AG20443 (cell line): Measurements from ENCODE around the gene EXOSC3.
"Not testable (repeated sequence)": the region's sequence is repeated elsewhere in the genome, so short reads cannot be mapped to it uniquely, and the experiment has no call there.

Experiments
- DNase-seq: peaks from one replicate; pipeline ENCODE4 v3.0.0; 2012; ENCODE audit warnings: low spot score, mixed read lengths

Gene EXOSC3

GRCh38 chr9:37784616-37785483 lies at the start of gene EXOSC3:
TSS of gene EXOSC3 (minus strand) at chr9:37785064. CDS start at chr9:37785044, 20 bp downstream.
- DNase-seq, result peak; percentile 93

- DNase-seq, result no peak
Observed at GRCh38 chr9:37827483-37828165, 42.8 kb upstream of the EXOSC3 start.

GRCh38 chr9:37825174-37825573 lies 40.3 kb upstream of the EXOSC3 start:
- not testable (repeated sequence) for DNase-seq

GRCh38 chr9:37820142-37820541 lies 35.3 kb upstream of the EXOSC3 start:
- DNase-seq, result no peak

GRCh38 chr9:37818849-37819248 lies 34.0 kb upstream of the EXOSC3 start:
- DNase-seq, result no peak

GRCh38 chr9:37812773-37813379 lies 28.0 kb upstream of the EXOSC3 start:
- DNase-seq, result no peak

- DNase-seq, result no peak
Observed at GRCh38 chr9:37811906-37812476, 27.1 kb upstream of the EXOSC3 start.

GRCh38 chr9:37809676-37810075 lies 24.8 kb upstream of the EXOSC3 start:
- not testable (repeated sequence) for DNase-seq

- no peak for DNase-seq
Observed at GRCh38 chr9:37806271-37806670, 21.4 kb upstream of the EXOSC3 start.

GRCh38 chr9:37801959-37802711 lies 17.3 kb upstream of the EXOSC3 start:
- DNase-seq, result no peak

- peak; percentile 65 for DNase-seq
Observed at GRCh38 chr9:37801287-37801850, 16.5 kb upstream of the EXOSC3 start.

- DNase-seq, result peak; percentile 93
Observed at GRCh38 chr9:37800631-37801286, 15.9 kb upstream of the EXOSC3 start, which contains the start of gene DCAF10. TSS of gene DCAF10 (plus strand) at chr9:37800797. CDS start at chr9:37800867, 70 bp downstream.

GRCh38 chr9:37798677-37799076 lies 13.8 kb upstream of the EXOSC3 start:
- no peak for DNase-seq

- DNase-seq, result no peak
Observed at GRCh38 chr9:37796232-37796631, 11.4 kb upstream of the EXOSC3 start.

GRCh38 chr9:37792122-37792521 lies 7.3 kb upstream of the EXOSC3 start:
- DNase-seq, result no peak

- no peak for DNase-seq
Observed at GRCh38 chr9:37790096-37790495, 5.2 kb upstream of the EXOSC3 start.

GRCh38 chr9:37788332-37788731 lies 3.5 kb upstream of the EXOSC3 start:
- DNase-seq, result no peak

- no peak for DNase-seq
Observed at GRCh38 chr9:37787059-37787458, 2.2 kb upstream of the EXOSC3 start.

GRCh38 chr9:37784291-37784615 lies 611 bp downstream of the EXOSC3 start:
- peak; percentile 22 for DNase-seq

- no peak for DNase-seq
Observed at GRCh38 chr9:37778534-37778933, 6.3 kb downstream of the EXOSC3 start.

GRCh38 chr9:37776328-37776727 lies 8.5 kb downstream of the EXOSC3 start:
- peak; percentile 18 for DNase-seq
